ENCODE results near the gene KRTDAP.

Gene KRTDAP, protein sequence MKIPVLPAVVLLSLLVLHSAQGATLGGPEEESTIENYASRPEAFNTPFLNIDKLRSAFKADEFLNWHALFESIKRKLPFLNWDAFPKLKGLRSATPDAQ

GRCh38 chr19:35490364-35490763 lies at the start of gene KRTDAP:
KRTDAP (minus strand) TSS chr19:35490464; CDS start chr19:35490442, 22 bp downstream.
- no peak for DNase-seq (ENCODE audit: low read depth)

- DNase-seq (ENCODE audit: low read depth): no peak
These were observed 49.6 kb upstream of the KRTDAP start for GRCh38 chr19:35539850-35540249.

- DNase-seq (ENCODE audit: low read depth): no peak
These were observed 49.0 kb upstream of the KRTDAP start for GRCh38 chr19:35539314-35539713.

- no peak for DNase-seq (ENCODE audit: low read depth)
These were observed 44.7 kb upstream of the KRTDAP start for GRCh38 chr19:35534803-35535480.

DNA sequence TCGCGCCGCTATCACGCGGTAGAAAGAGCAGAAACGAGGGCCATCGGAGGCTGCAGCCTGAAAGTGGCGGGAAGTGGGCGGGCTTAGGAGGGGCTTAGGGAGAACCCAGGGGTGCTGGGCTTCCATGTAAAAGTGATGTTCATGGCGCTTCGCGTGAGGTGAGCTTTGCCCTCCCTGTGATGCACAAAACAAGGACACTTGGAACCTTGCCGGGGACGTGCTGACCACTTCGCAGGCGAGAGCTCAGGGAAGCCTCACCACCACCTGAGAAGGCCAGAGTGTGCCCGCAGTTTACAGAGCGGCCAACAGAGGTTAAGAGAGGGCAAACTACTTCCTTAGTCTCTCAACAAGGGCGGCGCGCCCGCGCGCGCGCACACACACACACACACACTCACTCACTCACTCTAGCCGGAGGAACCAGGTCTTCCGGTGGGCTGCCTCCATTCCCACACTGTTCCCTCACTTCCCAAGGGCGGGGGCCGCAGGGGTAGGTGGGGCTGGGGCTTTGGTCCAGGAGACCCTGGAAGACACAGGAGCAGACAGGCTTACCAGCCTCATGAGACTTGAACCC lies 43.6 kb upstream of the KRTDAP start:
- no peak for DNase-seq (ENCODE audit: low read depth)

DNA sequence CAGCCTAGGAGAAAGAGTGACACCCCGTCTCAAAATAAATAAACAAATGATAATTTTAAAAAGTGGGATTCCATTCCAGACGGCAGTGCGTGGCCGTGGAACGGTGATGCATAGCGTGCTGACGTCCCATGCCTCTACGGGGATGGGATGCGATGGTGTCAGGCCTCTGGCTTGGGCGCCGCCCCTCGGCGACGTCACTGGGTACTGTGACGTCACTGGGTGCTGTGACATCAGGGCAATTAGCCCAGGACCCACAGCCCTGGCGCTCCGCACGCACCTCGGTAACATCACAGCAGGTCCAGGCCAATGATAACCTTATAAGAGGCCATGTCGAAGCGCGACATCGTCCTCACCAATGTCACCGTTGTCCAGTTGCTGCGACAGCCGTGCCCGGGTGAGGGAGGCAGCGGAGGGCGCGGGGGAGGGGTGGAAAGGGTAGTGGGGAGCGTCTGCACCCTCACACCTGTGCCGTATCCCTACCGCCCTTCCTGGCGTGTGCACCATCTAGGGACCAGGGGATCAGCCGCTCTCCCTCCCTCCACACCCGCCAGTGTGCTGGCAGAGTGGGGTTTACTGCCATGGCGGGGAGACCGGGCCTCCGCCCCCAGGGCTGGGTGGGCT lies 43.0 kb upstream of the KRTDAP start, which contains the start of gene GAPDHS:
GAPDHS (plus strand) TSS at position 256 of the 621 bp plus-strand sequence; CDS start at position 328, 72 bp downstream.
- DNase-seq (ENCODE audit: low read depth): no peak

DNA sequence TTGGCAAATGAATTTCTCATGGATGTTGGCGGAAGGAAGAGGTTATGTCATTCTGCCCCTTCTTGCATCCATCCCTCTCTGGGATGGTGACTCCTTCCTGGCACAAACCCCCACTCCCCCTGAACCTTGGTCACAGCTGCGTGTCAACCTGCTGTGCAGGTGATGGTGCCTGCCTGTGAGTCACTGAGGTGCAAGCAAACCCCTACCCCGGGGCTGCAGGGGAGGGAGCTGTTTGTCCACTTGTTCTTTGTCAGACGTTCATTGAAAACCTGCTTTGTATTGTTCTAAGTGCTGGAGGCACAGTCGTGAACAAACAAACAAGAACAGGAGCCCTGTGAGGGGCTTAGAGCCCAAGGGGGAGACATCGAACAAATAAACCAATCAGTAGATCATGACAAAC lies 41.0 kb upstream of the KRTDAP start:
- no peak for DNase-seq (ENCODE audit: low read depth)

DNA sequence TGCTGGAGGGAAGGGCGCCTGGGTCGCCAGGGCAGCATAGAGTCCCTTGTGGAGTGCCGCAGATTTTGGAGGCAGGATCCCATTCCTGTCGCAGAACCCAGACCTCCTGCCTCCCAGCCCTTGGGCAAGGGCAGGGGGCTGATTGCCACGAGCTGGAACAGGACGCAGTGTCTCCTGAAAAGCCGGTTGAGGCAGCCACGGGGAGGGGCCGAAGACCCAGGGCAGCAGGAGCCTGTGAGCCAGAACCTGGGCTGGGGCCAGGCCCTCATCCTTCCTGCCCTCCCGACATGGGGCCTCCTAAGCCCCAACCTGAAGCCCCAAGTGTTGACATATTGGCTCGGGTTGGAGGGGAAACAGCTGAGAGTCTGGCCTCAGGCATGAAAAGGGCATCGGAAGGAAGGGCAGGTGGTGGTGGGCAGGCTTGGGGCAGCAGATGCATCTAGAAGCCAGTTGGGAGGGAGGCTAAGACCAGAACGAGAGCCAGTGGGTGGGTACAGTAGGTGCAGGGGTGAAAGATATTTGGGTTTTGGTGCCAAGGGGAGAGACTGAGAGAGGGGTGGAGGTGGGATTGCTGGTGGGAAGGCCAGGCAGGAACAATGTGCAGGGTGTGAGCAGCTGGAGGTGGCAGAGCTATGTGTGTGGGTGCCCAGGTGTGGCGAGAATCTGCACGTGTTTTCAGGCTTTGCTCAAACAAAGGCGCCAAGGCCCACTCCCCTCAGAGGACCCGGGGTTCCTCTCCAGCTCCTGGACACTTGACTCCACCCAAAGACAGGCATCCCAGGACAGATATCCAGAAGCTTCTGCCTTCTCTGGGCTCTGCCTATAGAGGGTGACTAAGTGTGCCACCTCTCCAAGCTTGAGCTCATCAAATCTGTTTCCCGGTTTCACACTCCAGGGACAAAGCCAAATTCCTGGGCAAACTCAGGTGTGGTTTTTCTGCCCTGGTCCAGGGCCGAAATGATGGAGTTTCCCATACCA lies 39.3 kb upstream of the KRTDAP start:
- no peak for DNase-seq (ENCODE audit: low read depth)

- DNase-seq (ENCODE audit: low read depth): no peak
These were observed 38.2 kb upstream of the KRTDAP start, which contains the start of gene SBSN for GRCh38 chr19:35528218-35529038. SBSN (minus strand) TSS chr19:35528311; CDS start chr19:35528281, 30 bp downstream.

DNA sequence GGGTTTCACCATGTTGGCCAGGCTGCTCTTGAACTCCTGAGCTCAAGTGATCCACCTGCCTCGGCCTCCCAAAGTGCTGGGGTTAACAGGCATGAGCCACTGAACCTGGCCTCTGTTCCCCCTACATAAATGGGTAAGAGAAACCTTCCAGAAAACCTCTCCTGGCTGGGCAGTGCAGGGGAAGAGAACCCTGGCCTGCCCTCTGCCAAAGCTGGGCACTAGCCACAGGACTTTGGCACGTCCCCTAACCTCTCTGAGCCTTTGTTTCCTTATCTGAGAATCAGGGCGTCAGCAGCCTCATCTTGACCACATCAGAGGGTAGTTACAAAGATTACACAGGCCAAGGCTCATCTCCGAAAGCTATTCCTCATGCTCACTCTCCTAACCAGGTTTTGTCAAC lies 35.6 kb upstream of the KRTDAP start:
- DNase-seq (ENCODE audit: low read depth): no peak

DNA sequence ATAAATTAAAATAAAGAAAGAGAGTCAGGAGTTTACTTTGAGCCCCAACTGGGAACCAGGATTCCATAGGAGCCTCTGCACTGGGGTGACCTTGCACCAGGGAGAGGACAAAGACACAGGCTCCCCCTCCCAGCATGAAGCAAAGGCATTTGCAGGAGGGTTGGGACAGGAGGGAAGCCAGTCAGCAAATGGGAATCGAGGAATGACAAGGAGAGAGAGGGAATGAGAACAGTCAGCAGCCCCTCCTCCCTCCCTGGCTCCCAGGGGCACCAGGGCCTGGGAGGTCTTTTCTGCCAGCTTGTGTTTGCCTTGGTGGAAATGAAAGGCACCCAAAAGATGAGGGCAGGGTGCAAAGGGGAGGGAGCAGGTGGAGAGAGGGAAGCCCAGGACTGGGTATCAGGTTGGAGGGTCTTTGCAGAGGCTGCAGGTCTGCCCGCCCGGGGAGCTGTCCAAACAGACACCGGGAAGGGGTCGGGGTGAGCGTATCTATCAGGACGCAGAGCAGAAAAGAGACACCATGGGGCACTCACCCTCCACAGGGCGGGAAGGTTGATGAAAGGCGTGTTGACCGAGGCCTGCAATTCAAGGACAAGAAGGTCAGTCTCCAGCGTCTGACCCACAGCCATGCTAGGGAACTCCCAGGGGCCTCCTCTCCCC lies 34.0 kb upstream of the KRTDAP start:
- DNase-seq (ENCODE audit: low read depth): no peak

DNA sequence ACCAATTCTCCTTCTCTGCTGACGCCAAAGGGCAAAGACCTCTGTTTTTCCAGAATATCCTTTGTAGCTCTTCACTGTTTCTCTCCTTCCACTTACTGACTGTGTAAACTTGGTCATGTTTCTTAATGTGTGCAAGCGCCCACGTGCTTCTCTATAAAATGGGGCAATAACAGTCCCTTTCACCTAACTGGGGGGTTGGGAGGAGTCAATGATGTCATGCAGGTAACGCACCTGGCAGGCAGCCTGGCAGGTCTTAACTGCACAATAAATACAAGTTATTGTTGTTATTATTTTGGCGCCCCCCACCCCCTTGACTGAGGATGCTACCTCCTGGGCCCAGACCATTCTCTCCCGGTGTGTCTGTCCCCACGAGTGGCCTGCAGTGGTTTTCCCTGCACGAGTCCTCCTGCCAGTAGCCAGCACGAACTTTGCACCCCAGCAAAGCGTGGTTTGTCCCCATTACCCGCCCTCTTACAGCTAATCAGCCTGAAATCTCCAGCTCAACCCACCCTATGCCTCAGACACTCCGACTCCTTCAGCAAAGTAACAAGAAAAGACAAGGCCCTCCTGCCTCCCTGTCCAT lies 32.6 kb upstream of the KRTDAP start:
- DNase-seq (ENCODE audit: low read depth): no peak

DNA sequence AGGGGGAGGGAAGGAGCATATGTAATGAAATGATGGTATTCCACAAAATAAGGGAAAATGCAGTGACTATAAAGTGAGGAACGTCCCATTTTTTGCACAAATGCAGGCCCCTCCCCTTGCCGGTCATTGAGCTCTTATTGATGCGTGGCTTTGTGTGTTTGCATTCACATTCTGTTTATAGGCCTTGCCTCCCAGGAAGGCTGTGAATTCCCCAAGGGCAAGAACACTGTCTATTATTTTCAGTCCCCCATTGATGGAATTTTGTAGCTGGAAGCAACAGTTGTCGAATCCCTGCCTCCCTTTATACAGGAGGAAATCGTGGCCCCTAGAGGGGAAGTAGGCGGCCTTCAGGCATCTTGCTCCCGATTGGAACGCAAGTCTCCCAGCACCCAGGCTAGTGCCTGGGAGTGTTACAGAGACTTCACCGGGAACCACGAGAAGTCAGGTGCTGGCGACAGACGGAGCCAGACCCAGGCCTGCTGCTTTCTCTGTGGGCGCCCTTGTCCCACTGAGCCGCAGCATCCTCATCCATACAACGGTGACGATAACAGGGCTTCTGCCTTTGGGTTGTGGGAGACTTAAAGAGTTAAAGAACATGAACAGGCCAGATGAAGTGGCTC lies 31.0 kb upstream of the KRTDAP start:
- no peak for DNase-seq (ENCODE audit: low read depth)

DNA sequence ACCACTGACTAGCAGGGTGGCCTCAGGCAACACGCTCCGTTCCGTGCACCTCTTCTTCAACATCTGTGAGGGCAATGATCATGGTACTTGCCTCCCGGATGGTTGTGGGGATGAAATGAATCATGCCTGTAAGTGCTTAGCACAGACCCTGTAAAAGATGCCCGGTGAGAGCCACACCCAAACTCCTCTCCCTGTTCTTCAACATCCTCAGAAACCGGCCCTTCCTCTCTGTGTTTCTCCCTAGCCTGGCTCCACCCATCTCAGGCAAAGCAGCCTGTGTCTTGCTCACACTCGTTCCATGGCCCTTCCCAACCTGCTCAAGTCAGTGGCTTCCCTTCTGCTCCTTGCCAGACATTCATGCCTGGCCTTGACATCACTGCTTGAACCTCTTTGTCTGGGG lies 29.0 kb upstream of the KRTDAP start:
- no peak for DNase-seq (ENCODE audit: low read depth)

GRCh38 chr19:35518313-35518712 lies 28.0 kb upstream of the KRTDAP start:
- DNase-seq (ENCODE audit: low read depth): no peak

DNA sequence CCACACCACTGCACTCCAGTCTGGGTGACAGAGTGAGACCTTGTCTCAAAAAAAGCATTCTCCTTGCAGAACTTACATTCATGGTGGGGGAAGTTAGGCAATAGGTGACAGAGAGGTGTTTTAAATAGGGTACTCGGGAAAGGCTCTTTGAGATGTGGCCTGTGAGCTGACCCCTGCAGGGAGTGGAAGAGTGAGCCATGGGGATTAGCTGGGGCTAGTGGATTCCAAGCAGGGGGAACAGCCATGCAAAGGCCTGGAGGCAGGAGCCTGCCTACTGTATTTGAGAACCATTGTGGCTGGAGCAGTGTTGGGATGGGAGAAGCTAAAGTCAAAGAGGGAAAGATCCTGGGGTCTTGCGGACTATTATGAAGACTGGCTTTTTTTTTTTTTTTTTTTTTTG lies 27.1 kb upstream of the KRTDAP start:
- DNase-seq (ENCODE audit: low read depth): no peak

DNA sequence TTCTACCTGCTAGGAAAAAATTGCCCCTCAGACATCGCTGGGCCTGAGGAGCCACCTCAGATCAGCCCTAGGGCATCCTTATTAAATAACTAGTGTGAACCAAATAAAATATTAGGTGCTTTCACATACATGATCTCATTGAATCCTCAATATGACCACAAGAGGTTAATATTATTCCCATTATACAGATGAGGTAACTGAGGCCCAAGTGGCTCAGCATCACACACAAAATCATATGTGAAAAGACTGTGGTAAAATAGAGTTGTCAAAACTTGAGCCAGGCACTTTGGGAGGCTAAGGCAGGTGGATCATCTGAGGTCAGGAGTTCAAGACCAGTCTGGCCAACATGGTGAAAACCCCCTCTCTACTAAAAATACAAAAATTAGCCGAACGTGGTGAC lies 26.0 kb upstream of the KRTDAP start:
- DNase-seq (ENCODE audit: low read depth): no peak

DNA sequence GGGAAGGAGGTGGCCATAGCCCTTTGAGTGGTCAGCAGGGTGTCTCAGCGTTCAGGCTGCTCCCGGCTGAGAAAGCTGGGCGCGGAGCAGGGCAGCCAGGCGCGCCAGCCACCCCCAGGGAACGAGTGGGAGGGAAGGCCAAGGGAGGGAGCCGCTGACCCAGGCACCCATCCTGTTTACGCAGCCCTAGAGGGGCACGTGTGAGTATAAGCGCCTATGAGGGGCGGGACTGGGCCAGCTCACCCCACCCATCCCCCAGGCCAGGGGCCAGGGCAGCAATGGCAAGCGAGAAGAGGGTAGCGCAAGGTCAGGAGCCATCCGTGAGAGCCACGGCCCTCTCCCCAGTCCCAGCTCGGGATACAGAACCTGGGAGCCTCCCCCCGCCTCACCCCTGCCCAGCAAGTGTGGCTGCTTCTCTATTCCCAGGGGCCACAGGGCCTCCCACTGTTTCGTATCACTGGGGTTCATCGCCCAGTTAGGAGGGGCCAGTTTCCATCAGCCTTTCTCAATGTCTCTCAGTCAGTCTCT lies 24.1 kb upstream of the KRTDAP start:
- no peak for DNase-seq (ENCODE audit: low read depth)

- no peak for DNase-seq (ENCODE audit: low read depth)
These were observed 23.5 kb upstream of the KRTDAP start, which contains the start of gene DMKN for GRCh38 chr19:35513628-35514281. DMKN (minus strand) TSS chr19:35513649; CDS start chr19:35513475, 174 bp downstream.

All from CMK (cell line).